GM12891 (cell line): Measurements from ENCODE around the gene LCE1C. TPM values are rescaled to one million over a fixed set of nuclear protein-coding genes. Genes with fewer than 3 reads are reported as not detected.

Source experiments
- DNase-seq: peaks from one replicate; pipeline ENCODE4 v3.0.0; 2011; ENCODE audit warnings: low spot score; ENCODE audit not compliant: insufficient read length
- FAIRE-seq: peaks from 2 replicates; lab custom pipeline; 2011; peaks lifted over from hg19 to GRCh38; lab: Jason Lieb, UNC
- PAX5 ChIP-seq: IDR thresholded peaks from 2 replicates; pipeline ENCODE4 v1.6.1; 2011; ENCODE audit warnings: low read length, moderate library complexity, mild to moderate bottlenecking; ENCODE audit not compliant: insufficient read depth, severe bottlenecking
- POLR2A ChIP-seq: IDR thresholded peaks from 2 replicates; pipeline ENCODE4 v1.6.1; 2011; ENCODE audit warnings: low read depth, low read length, control low read depth
- POLR2AphosphoS5 ChIP-seq: IDR thresholded peaks from 2 replicates; pipeline ENCODE4 v1.6.1; 2011; ENCODE audit warnings: low read depth, low read length, control low read depth
- POU2F2 ChIP-seq: IDR thresholded peaks from 2 replicates; pipeline ENCODE4 v1.6.1; 2011; ENCODE audit warnings: low read depth, mild to moderate bottlenecking, control low read depth, low read length, moderate library complexity
- SPI1 ChIP-seq: IDR thresholded peaks from 2 replicates; pipeline ENCODE4 v1.6.1; 2011; ENCODE audit warnings: low read depth, low read length, control low read depth
- TAF1 ChIP-seq: IDR thresholded peaks from 2 replicates; pipeline ENCODE4 v1.6.1; 2011; ENCODE audit warnings: low read depth, low read length, control low read depth
- polyA plus RNA-seq: library from polyadenylated mRNA; unstranded; fragments of >200 nt; gene quantifications from one replicate; pipeline ENCODE4 v1.2.1, GENCODE V29; 2012; ENCODE audit warnings: low read depth, missing spikeins, inconsistent platforms; ENCODE audit not compliant: missing spikeins

The LCE1C gene, protein sequence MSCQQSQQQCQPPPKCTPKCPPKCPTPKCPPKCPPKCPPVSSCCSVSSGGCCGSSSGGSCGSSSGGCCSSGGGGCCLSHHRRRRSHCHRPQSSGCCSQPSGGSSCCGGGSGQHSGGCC
- polyA plus RNA-seq, result 0.50 TPM

DNA sequence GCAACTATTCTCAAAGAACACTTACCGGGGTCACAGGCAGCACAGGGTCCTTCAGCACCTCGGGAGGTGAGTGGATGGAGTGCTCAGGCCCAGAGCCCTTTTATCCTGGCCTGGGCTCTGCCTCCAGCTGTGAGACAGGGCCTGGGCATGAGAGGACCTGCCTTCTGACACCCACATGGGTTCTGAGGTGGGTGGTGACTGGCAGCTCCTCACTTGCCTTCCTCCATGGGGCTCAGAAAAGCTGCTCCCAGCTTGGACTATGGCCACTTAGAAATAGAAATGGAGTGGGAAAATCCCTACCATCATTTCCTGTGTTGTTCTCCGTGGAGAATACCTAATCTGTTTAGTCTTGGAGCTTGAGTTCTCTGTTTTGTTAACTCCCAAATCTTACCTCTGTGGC, at the start of gene LCE1C:
LCE1C (minus strand) TSS at position 76 of the 400 bp plus-strand sequence. CDS start 1,173 bp downstream, outside the sequence.
- FAIRE-seq (no peak), DNase-seq (no peak)
- TF ChIP-seq SPI1 (no peak), POLR2A (no peak), POLR2AphosphoS5 (no peak), TAF1 (no peak), POU2F2 (no peak), PAX5 (no peak)

DNA sequence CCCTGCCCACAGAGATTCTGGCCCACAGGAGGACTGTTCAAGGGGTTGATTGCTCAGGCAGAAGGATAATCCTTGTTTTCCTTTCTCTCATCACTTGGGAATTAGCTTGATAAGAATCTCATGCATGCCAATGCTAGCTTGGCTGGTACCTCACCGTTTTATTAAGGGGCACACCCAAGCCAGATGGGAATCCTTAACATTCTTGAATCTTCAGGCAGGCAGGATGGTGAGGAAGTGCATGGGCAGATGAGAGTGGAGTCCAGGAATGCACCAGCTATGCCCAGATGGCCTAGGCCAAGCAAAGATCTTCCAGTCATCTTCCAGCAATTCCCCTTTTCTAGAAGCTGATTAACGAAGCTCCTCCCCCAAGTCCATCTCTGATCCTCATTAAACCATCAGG, 49.2 kb upstream of the LCE1C start:
- FAIRE-seq, result no peak
- no peak for TF ChIP-seq SPI1
- TF ChIP-seq POLR2AphosphoS5, result no peak
- no peak for TF ChIP-seq TAF1
- TF ChIP-seq PAX5, result no peak
- no peak for TF ChIP-seq POLR2A
- no peak for TF ChIP-seq POU2F2
- DNase-seq, result no peak

DNA sequence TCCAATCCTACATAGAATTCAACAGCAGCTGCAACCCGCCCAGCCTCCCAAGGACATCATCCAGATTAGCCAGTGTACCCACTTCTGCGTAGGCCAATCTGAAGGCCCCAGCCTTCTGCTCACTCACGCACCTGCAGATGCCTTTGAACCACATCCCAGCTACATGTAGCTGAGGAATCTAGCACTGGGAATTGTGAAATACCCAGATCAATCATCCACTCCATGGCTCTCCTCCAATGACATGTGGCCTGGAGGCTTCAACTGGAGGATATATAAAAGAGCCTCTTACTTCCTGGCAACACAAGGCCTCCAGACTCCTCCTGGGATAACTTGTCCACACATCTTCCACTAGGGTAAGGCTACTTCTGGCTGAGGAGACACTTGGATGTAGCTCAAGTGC, 36.1 kb upstream of the LCE1C start, which contains the start of gene LCE6A:
LCE6A (plus strand) TSS at position 301 of the 400 bp plus-strand sequence. CDS start 665 bp downstream, outside the sequence.
- TF ChIP-seq PAX5, result no peak
- no peak for TF ChIP-seq POU2F2
- no peak for TF ChIP-seq SPI1
- no peak for FAIRE-seq

DNA sequence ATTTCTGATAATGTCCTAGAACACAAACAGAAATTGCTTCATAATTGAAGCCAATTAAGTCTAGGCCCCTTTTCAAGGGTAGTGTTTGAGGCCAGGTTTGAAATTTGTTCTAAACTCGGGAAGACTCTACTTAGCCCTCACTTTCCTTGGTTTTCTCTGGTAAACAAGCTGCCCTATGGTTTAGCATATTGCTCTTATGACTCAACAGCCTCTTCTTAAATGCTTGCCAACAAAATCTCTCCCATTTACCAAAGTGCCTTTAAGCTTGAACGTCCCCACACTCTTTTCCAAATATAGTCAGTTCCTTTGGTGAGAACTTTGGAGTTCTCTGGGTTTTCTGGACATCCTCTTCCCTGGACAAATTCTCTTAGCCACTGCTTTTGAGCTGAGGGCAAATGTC, 30.4 kb upstream of the LCE1C start:
- FAIRE-seq, result no peak
- no peak for TF ChIP-seq POLR2A
- no peak for TF ChIP-seq SPI1
- TF ChIP-seq TAF1, result no peak
- TF ChIP-seq PAX5, result no peak
- TF ChIP-seq POLR2AphosphoS5, result no peak
- TF ChIP-seq POU2F2, result no peak
- no peak for DNase-seq

More for the DNA sequence above, 36.1 kb upstream of the LCE1C start, which contains the start of gene LCE6A:
- DNase-seq, result no peak

DNA sequence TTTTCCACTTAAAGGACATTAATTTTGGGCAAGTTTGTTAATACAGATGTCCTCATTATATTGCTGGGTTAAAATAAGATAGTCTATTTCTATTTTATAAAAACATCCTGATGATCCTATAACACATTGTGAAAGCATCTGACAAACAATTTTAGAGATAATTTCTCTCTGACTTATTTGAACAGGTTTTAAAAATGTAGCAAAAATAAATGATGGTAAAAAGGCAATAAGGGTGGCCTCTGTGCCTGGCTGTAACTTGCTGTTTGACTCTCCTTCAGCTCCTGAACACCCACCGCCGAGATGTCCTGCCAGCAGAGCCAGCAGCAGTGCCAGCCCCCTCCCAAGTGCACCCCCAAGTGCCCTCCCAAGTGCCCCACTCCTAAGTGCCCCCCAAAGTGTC, 20.7 kb upstream of the LCE1C start, which contains the start of gene LCE1A:
LCE1A (plus strand) TSS at position 301 of the 400 bp plus-strand sequence; CDS start at position 301, 0 bp downstream.
- no peak for FAIRE-seq
- no peak for TF ChIP-seq SPI1
- no peak for TF ChIP-seq TAF1
- no peak for TF ChIP-seq PAX5
- no peak for TF ChIP-seq POLR2A
- no peak for TF ChIP-seq POU2F2
- no peak for TF ChIP-seq POLR2AphosphoS5
- no peak for DNase-seq

DNA sequence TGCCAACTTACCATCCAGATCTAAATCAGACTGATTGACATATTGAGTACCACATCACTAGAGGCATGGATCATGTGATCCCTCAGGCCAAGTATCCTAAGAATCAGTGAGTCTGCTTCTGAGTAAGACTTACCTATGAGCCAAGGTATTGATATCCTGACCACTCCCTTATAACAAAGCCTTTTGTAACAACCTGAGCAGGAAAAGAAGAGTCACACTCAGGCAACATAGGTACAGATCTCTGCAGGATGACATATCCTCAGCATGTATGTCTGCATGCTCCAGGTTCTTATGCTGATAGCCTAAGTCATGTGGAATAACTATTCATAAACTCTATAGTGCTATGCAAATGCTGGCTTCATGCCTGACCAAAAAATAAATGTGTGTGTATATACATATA, 18.5 kb upstream of the LCE1C start:
- no peak for FAIRE-seq
- TF ChIP-seq PAX5 (no peak), POLR2A (no peak), POLR2AphosphoS5 (no peak), POU2F2 (no peak)
- no peak for DNase-seq

DNA sequence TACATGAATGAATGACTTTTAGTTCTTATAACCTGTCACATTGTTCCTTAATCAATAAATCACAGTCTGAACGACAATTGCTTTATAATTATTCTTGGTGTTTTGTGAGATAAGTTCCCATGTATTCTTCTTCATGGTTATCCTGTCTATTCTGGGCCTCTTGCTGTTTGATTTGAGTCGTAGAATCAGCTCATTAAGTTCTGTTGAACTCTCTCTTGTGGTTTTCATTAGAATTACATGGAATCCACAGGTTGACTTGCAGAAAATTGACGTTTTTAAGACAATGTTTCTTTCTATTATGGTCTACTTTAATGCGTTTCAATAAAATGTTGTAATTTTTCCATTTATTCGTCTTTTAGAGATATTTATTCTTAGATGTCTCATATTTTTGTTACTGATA, 16.8 kb upstream of the LCE1C start:
- DNase-seq (no peak), FAIRE-seq (no peak)
- TF ChIP-seq POU2F2 (no peak), TAF1 (no peak), POLR2AphosphoS5 (no peak), PAX5 (no peak), SPI1 (no peak), POLR2A (no peak)

DNA sequence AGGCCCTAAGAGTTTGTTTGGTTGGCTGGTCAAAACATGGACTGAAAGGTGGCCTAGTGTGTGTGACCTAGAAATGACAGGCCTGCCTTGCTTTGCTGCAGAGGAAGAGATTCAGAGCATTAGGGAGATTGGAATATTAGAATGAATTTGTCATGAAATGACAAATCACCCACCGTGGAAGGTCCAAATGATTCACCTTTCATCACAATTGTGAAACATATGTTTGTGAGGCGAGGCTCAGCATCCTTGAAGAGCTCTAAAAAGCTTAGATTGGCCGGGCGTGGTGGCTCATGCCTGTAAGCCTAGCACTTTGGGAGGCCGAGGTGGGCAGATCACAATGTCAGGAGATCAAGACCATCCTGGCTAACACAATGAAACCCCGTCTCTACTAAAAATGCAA, 10.9 kb upstream of the LCE1C start:
- FAIRE-seq (no peak), DNase-seq (no peak)
- TF ChIP-seq POLR2AphosphoS5 (no peak), SPI1 (no peak), PAX5 (no peak), POLR2A (no peak), TAF1 (no peak), POU2F2 (no peak)

DNA sequence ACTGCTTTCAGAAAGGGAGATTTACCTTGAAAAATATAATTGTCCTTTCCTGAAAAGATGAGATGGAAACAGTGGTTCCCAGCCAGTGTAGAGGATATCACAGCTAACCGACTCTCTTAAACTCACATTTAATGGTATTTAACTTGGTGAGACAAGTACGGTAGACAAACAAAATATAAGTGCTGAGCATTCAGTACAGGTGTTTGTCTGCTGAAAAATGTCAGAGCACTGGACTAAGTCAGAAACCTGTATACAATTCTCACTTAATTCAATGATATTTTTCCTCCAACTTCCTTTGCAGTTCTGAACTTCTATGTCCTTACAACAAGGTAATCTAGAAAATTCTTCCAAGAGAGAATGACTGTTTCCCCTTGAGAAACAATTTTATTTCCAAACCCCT, 5.2 kb upstream of the LCE1C start, which contains the start of gene LCE1B:
LCE1B (plus strand) TSS at position 301 of the 400 bp plus-strand sequence. CDS start 476 bp downstream, outside the sequence.
- no peak for TF ChIP-seq PAX5
- no peak for TF ChIP-seq TAF1
- TF ChIP-seq POLR2A, result no peak
- no peak for TF ChIP-seq POU2F2
- no peak for TF ChIP-seq POLR2AphosphoS5
- no peak for TF ChIP-seq SPI1
- DNase-seq (no peak), FAIRE-seq (no peak)

DNA sequence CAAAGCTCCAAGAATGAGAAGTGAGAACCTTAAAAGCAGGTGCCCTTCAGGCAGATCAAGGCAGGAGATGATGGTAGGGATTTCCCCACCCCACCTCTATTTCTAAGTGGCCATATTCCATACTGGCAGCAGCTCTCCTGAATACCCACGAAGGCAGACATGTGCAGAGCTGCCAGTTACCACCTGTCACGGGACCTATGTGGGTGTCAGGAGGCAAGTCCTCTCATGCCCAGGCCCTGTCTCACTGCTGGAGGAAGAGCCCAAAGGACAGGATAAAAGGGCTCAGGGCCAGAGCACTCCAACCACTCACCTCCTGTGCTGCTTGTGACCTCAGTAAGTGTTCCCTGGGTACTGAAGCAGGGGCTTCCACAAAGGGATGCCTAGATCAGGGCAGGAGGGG, 4.6 kb upstream of the LCE1C start:
- TF ChIP-seq SPI1 (no peak), TAF1 (no peak)
- no peak for DNase-seq
- FAIRE-seq, result no peak
